ENCODE data around the gene DPM1.

DPM1 gene

GRCh38 chr20:50932016-50932485, 26.3 kb downstream of the DPM1 start:
- Histone ChIP-seq H3K27me3 (ENCODE audit: control insufficient read depth in 1 of 2, insufficient read depth in 1 of 2, low read length in 2 of 2) (no peaks in the 10 kb centered on the region), H2AFZ (ENCODE audit: low read depth, low read length) (no peak overlapping the region), H3K9me3 (ENCODE audit: control insufficient read depth, low read length) (no peaks in the 10 kb centered on the region), H4K91ac (ENCODE audit: low read length) (peak overlapping the region; percentile 89), H3K14ac (ENCODE audit: low read length in 2 of 2) (no peak overlapping the region), H3K79me1 (replicated peaks; ENCODE audit: low read length, poor library complexity, severe bottlenecking) (peaks cover 7% of the 10 kb centered on the region), H2AK5ac (ENCODE audit: low read length, severe bottlenecking) (peak overlapping the region; percentile 92), H3K23ac (ENCODE audit: low read length in 2 of 2) (peak overlapping the region in 1 of 2 experiments; percentile 60), H3K4me2 (ENCODE audit: low read length, poor library complexity, severe bottlenecking) (peak overlapping the region; percentile 81), H4K8ac (ENCODE audit: low read length) (peak overlapping the region; percentile 96), H2BK120ac (ENCODE audit: low read depth, low read length) (no peak overlapping the region), H2BK5ac (ENCODE audit: low read depth, low read length, poor library complexity, severe bottlenecking) (no peak overlapping the region), H3K4ac (ENCODE audit: low read depth in 1 of 2, low read length in 2 of 2) (peak overlapping the region in 1 of 2 experiments; percentile 71), H3K4me3 (ENCODE audit: insufficient read depth in 1 of 2, low read depth in 1 of 2, low read length in 2 of 2) (peak overlapping the region; percentile 75 to 99), H3K9ac (ENCODE audit: low read length) (peak overlapping the region; percentile 91), H3K4me1 (ENCODE audit: control insufficient read depth, insufficient read depth, low read depth, low read length) (peaks cover 9% of the 10 kb centered on the region), H3K27ac (ENCODE audit: low read length, poor library complexity, severe bottlenecking) (peak overlapping the region; percentile 72), H3K36me3 (ENCODE audit: control insufficient read depth in 1 of 2, insufficient read depth in 2 of 2, low read depth in 1 of 2, low read length in 2 of 2) (peaks cover 4 to 67% of the 10 kb centered on the region in 2 experiments), H2BK15ac (ENCODE audit: low read depth, poor library complexity, severe bottlenecking) (peak overlapping the region; percentile 69), H2BK12ac (ENCODE audit: low read length in 2 of 2) (no peak overlapping the region), H3K18ac (ENCODE audit: low read depth in 1 of 2, low read length in 2 of 2) (peak overlapping the region; percentile 86 to 99)
- DNase-seq: no peak
- 72% methylated on average over 6 of the region's 6 CpGs for WGBS

GRCh38 chr20:50931306-50932015, 26.9 kb downstream of the DPM1 start, which contains the start of gene ADNP:
Gene ADNP, minus strand, starts transcription at chr20:50931437. Its CDS starts 27,441 bp downstream, at chr20:50903996.
- Histone ChIP-seq H3K23ac (ENCODE audit: low read length in 2 of 2) (peak within 1 kb of the TSS; percentile 60 to 99), H3K36me3 (ENCODE audit: control insufficient read depth in 1 of 2, insufficient read depth in 2 of 2, low read depth in 1 of 2, low read length in 2 of 2) (peaks cover 4 to 61% of the 10 kb centered on the region in 2 experiments), H3K18ac (ENCODE audit: low read depth in 1 of 2, low read length in 2 of 2) (peak within 1 kb of the TSS; percentile 99 to 100), H4K91ac (ENCODE audit: low read length) (peak within 1 kb of the TSS; percentile 99), H3K4me2 (ENCODE audit: low read length, poor library complexity, severe bottlenecking) (peak within 1 kb of the TSS; percentile 81), H3K4me1 (ENCODE audit: control insufficient read depth, insufficient read depth, low read depth, low read length) (peaks cover 9% of the 10 kb centered on the region), H3K27ac (ENCODE audit: low read length, poor library complexity, severe bottlenecking) (peak within 1 kb of the TSS; percentile 97), H3K79me1 (replicated peaks; ENCODE audit: low read length, poor library complexity, severe bottlenecking) (peaks cover 3% of the 10 kb centered on the region), H3K9ac (ENCODE audit: low read length) (peak within 1 kb of the TSS; percentile 91), H4K8ac (ENCODE audit: low read length) (peak within 1 kb of the TSS; percentile 97), H3K14ac (ENCODE audit: low read length in 2 of 2) (peak within 1 kb of the TSS; percentile 74 to 99), H2BK15ac (ENCODE audit: low read depth, poor library complexity, severe bottlenecking) (peak within 1 kb of the TSS; percentile 94), H3K9me3 (ENCODE audit: control insufficient read depth, low read length) (no peaks in the 10 kb centered on the region), H2BK5ac (ENCODE audit: low read depth, low read length, poor library complexity, severe bottlenecking) (peak within 1 kb of the TSS; percentile 99), H2BK120ac (ENCODE audit: low read depth, low read length) (peak within 1 kb of the TSS; percentile 99), H3K4ac (ENCODE audit: low read depth in 1 of 2, low read length in 2 of 2) (peak within 1 kb of the TSS; percentile 100), H2AK5ac (ENCODE audit: low read length, severe bottlenecking) (peak within 1 kb of the TSS; percentile 92), H2AFZ (ENCODE audit: low read depth, low read length) (peak within 1 kb of the TSS; percentile 42), H3K27me3 (ENCODE audit: control insufficient read depth in 1 of 2, insufficient read depth in 1 of 2, low read length in 2 of 2) (no peaks in the 10 kb centered on the region), H2BK12ac (ENCODE audit: low read length in 2 of 2) (peak within 1 kb of the TSS in 1 of 2 experiments; percentile 90), H3K4me3 (ENCODE audit: insufficient read depth in 1 of 2, low read depth in 1 of 2, low read length in 2 of 2) (peak within 1 kb of the TSS; percentile 80 to 99)
- 5% methylated on average over 58 of the region's 58 CpGs for WGBS
- DNase-seq: peak; percentile 93

GRCh38 chr20:50930976-50931305, 27.4 kb downstream of the DPM1 start:
- Histone ChIP-seq H3K27ac (ENCODE audit: low read length, poor library complexity, severe bottlenecking) (peak overlapping the region; percentile 70), H3K4me3 (ENCODE audit: insufficient read depth in 1 of 2, low read depth in 1 of 2, low read length in 2 of 2) (peak overlapping the region; percentile 75 to 99), H4K91ac (ENCODE audit: low read length) (peak overlapping the region; percentile 99), H3K79me1 (replicated peaks; ENCODE audit: low read length, poor library complexity, severe bottlenecking) (peaks cover 2% of the 10 kb centered on the region), H3K27me3 (ENCODE audit: control insufficient read depth in 1 of 2, insufficient read depth in 1 of 2, low read length in 2 of 2) (no peaks in the 10 kb centered on the region), H2BK5ac (ENCODE audit: low read depth, low read length, poor library complexity, severe bottlenecking) (peak overlapping the region; percentile 94), H4K8ac (ENCODE audit: low read length) (peak overlapping the region; percentile 96), H3K9me3 (ENCODE audit: control insufficient read depth, low read length) (no peaks in the 10 kb centered on the region), H3K36me3 (ENCODE audit: control insufficient read depth in 1 of 2, insufficient read depth in 2 of 2, low read depth in 1 of 2, low read length in 2 of 2) (peaks cover 4 to 59% of the 10 kb centered on the region in 2 experiments), H2BK120ac (ENCODE audit: low read depth, low read length) (peak overlapping the region; percentile 99), H2AK5ac (ENCODE audit: low read length, severe bottlenecking) (no peak overlapping the region), H3K4me1 (ENCODE audit: control insufficient read depth, insufficient read depth, low read depth, low read length) (peaks cover 9% of the 10 kb centered on the region), H2BK12ac (ENCODE audit: low read length in 2 of 2) (no peak overlapping the region), H3K23ac (ENCODE audit: low read length in 2 of 2) (peak overlapping the region in 1 of 2 experiments; percentile 75), H3K18ac (ENCODE audit: low read depth in 1 of 2, low read length in 2 of 2) (peak overlapping the region; percentile 99 to 100), H2AFZ (ENCODE audit: low read depth, low read length) (no peak overlapping the region), H3K9ac (ENCODE audit: low read length) (peak overlapping the region; percentile 91), H3K14ac (ENCODE audit: low read length in 2 of 2) (peak overlapping the region; percentile 74 to 99), H3K4ac (ENCODE audit: low read depth in 1 of 2, low read length in 2 of 2) (peak overlapping the region; percentile 100), H2BK15ac (ENCODE audit: low read depth, poor library complexity, severe bottlenecking) (peak overlapping the region; percentile 28), H3K4me2 (ENCODE audit: low read length, poor library complexity, severe bottlenecking) (no peak overlapping the region)
- DNase-seq: no peak
- 3% methylated on average over 10 of the region's 45 CpGs for WGBS
